Measurements from ENCODE around the gene SGPL1.

GRCh38 chr10:70851597-70852475 lies 36.1 kb downstream of the SGPL1 start:
- TF ChIP-seq CTCF (IDR thresholded peaks at IDR 0.05): no peak
- TF ChIP-seq EZH2 (IDR thresholded peaks at IDR 0.05): no peak
- TF ChIP-seq EZH2phosphoT487 (IDR thresholded peaks at IDR 0.05): no peak

All from neural progenitor cell (in vitro differentiated cells).